Esophagus squamous epithelium (tissue), 5 donors: Measurements from ENCODE around the gene ATP8A2. TPM values are rescaled to one million over a fixed set of nuclear protein-coding genes. Genes with fewer than 3 reads are reported as not detected.

Experiments used
- DNase-seq: peaks from one replicate; lab custom pipeline; 2025; lab: John Stamatoyannopoulos, UW
- H3K27ac ChIP-seq, 4 donors: fragments of 200-600 bp; sonication (generic); one replicate each; pipeline ENCODE4 v1.5.1; 2016 to 2019; ENCODE audit warnings: mild to moderate bottlenecking in 1 of 4
- H3K27me3 ChIP-seq, 4 donors: fragments of 200-600 bp; sonication (generic); 1 replicate in 3 of 4; 2 replicates in 1 of 4; pipeline versions ENCODE4 v1.5.1 to v1.6.0; 2017 to 2021; ENCODE audit warnings: antibody characterized with exemption in 1 of 4
- H3K36me3 ChIP-seq, 3 donors: fragments of 200-600 bp; sonication (generic); one replicate each; pipeline ENCODE4 v1.5.1; 2016 to 2019
- H3K4me1 ChIP-seq, 3 donors: fragments of 200-600 bp; sonication (generic); one replicate each; pipeline ENCODE4 v1.5.1; 2017 to 2019
- H3K4me3 ChIP-seq, 4 donors: fragments of 200-600 bp; sonication (generic); 1 replicate in 3 of 4; 2 replicates in 1 of 4; pipeline ENCODE4 v1.5.1; 2016 to 2019; ENCODE audit warnings: mild to moderate bottlenecking in 2 of 4, moderate library complexity in 1 of 4
- H3K9me3 ChIP-seq, 3 donors: fragments of 200-600 bp; sonication (generic); one replicate each; pipeline ENCODE4 v1.5.1; 2016 to 2019
- POLR2A ChIP-seq, 4 donors: fragments of 450-650 bp; IDR thresholded peaks; one replicate each; pipeline ENCODE4 v1.6.1; 2017; ENCODE audit warnings: antibody characterized with exemption in 4 of 4, mild to moderate bottlenecking in 4 of 4, moderate library complexity in 3 of 4
- WGBS, 2 donors: methylation state at CpG; one replicate each; pipeline ENCODE4 v1.1.5; 2018; 5-methylcytosine and 5-hydroxymethylcytosine counted together
- intact Hi-C: fragments of 100-400 bp; cut with DNase I; formaldehyde crosslinking; loops from one replicate; pipeline ENCODE4 v1.15.0; 2022
- total RNA-seq, 4 donors: library from RNA; depleted of rRNA; stranded (reverse); fragments of >200 nt; gene quantifications; one replicate each; pipeline ENCODE4 v1.1.0, GENCODE V29; 2016
- TF ChIP-seq, protein P1 (sequence below), 6 experiments: fragments of 450-650 bp in 4 of 6; fragments of 200-600 bp in 2 of 6; sonication (generic) in 2 of 6; IDR thresholded peaks; one replicate each; pipeline ENCODE4 v1.5.1; 2016 to 2019; ENCODE audit warnings: antibody characterized with exemption in 6 of 6, mild to moderate bottlenecking in 4 of 6, moderate library complexity in 4 of 6
- donor health status: DM: yes; HTN: yes; CAD: no.

ATP8A2 gene
- total RNA-seq, 4 donors from 2014 or later, result not detected

DNA sequence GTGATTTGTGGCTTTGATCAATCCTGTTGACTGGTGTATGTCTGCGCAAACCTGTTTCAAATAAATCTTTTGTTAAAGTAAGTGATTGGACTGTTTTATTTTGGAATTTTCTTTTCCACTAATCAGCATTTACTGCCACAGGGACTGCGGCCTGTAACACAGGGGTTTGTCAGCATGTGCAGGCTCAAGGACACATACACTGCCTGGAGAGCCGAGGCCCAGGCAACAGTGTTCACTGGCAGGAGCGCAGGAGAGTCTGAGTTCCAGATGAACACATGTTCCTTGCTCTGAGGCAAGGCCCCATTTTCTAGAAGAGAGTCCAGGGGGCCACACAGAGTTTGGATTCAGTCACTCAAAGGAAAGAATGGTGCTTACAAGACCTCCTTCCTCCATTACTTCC, 654.0 kb downstream of the ATP8A2 start:
- no peak overlapping the region for H3K4me3 ChIP-seq
- no peak for TF ChIP-seq POLR2A (IDR thresholded peaks at IDR 0.05)
- TF ChIP-seq, protein P1, sequence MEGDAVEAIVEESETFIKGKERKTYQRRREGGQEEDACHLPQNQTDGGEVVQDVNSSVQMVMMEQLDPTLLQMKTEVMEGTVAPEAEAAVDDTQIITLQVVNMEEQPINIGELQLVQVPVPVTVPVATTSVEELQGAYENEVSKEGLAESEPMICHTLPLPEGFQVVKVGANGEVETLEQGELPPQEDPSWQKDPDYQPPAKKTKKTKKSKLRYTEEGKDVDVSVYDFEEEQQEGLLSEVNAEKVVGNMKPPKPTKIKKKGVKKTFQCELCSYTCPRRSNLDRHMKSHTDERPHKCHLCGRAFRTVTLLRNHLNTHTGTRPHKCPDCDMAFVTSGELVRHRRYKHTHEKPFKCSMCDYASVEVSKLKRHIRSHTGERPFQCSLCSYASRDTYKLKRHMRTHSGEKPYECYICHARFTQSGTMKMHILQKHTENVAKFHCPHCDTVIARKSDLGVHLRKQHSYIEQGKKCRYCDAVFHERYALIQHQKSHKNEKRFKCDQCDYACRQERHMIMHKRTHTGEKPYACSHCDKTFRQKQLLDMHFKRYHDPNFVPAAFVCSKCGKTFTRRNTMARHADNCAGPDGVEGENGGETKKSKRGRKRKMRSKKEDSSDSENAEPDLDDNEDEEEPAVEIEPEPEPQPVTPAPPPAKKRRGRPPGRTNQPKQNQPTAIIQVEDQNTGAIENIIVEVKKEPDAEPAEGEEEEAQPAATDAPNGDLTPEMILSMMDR (IDR thresholded peaks at IDR 0.05), result no peak
- H3K4me1 ChIP-seq, result peaks cover 13 to 58% (median 19%) of the 10 kb centered on the region in 3 donors
- H3K9me3 ChIP-seq, result no peaks in the 10 kb centered on the region
- no peak for DNase-seq
- H3K27ac ChIP-seq, result no peak overlapping the region
- intact Hi-C loops, result no loop called here
- 90 to 100% methylated on average over 3 to 4 of the region's 4 CpGs for WGBS, 2 donors
- no peaks in the 10 kb centered on the region for H3K36me3 ChIP-seq
- H3K27me3 ChIP-seq, result peaks cover 0 to 6% (median 0%) of the 10 kb centered on the region in 4 donors

DNA sequence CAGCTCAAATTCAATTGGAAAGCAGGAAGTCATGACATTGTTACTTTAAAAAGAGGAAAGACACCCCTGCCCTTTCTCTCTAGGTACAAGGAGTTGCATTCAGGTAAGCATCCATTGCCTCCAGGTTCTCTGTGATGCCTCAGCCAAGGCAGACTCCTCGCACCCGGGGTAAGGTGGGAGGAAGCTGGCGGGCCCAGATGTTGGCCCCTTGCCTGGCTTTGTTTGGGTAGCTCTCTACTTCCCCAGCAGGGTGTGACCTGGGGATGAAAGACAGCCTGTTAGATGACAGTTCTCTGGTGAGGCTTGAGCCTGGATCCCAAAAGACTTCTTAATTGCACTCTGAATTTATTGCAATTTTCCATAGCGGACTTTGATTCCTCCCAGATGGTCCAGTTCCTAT, 654.4 kb downstream of the ATP8A2 start:
- Histone ChIP-seq H3K4me1 (peaks cover 13 to 53% (median 19%) of the 10 kb centered on the region in 3 donors), H3K9me3 (no peaks in the 10 kb centered on the region), H3K27ac (no peak overlapping the region), H3K4me3 (no peak overlapping the region), H3K36me3 (no peaks in the 10 kb centered on the region), H3K27me3 (peaks cover 0 to 6% (median 0%) of the 10 kb centered on the region in 4 donors)
- intact Hi-C loops, result no loop called here
- TF ChIP-seq POLR2A (IDR thresholded peaks at IDR 0.05), result no peak
- TF ChIP-seq, protein P1 (IDR thresholded peaks at IDR 0.05), result no peak
- no peak for DNase-seq
- 60% methylated on average over 4 of the region's 4 CpGs; no CpG with 5 or more reads in 1 of the 2 donors for WGBS, 2 donors

DNA sequence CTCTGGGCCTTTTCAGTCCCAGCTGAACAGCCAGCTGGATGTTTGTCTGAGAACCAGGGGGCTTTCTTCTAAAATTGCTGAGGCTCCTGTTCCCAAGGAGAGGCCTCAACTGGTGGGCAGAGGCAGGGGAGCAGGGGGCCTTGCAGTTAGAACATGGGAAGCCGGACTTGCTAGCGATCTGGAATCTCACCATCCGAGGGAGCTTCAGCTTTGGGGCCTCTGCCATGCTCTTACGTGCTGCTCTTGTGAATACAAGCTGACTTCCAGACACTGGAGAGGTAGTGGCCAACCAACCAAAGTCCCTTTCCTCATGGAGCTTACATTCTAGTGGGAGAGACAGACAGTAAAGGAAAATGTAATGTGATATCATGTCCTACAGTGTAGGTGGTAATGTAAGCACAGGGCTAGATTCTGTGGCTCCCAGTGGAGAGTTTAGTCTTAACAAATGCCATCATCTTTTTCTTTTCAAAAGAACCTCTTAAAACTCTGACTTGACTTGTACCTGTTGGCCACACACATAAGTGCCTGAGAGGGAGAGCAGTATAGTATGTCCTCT, 657.9 kb downstream of the ATP8A2 start:
- TF ChIP-seq, protein P1 (IDR thresholded peaks at IDR 0.05), result no peak
- no peak for TF ChIP-seq POLR2A (IDR thresholded peaks at IDR 0.05)
- no peak for DNase-seq
- Histone ChIP-seq H3K27me3 (peaks cover 0 to 6% (median 0%) of the 10 kb centered on the region in 4 donors), H3K36me3 (no peaks in the 10 kb centered on the region), H3K27ac (no peak overlapping the region), H3K4me1 (peaks cover 0 to 19% (median under 1%) of the 10 kb centered on the region in 3 donors), H3K4me3 (no peak overlapping the region), H3K9me3 (no peaks in the 10 kb centered on the region)
- intact Hi-C loops, result no loop called here
- 83% methylated on average over 4 of the region's 4 CpGs; no CpG with 5 or more reads in 1 of the 2 donors for WGBS, 2 donors

DNA sequence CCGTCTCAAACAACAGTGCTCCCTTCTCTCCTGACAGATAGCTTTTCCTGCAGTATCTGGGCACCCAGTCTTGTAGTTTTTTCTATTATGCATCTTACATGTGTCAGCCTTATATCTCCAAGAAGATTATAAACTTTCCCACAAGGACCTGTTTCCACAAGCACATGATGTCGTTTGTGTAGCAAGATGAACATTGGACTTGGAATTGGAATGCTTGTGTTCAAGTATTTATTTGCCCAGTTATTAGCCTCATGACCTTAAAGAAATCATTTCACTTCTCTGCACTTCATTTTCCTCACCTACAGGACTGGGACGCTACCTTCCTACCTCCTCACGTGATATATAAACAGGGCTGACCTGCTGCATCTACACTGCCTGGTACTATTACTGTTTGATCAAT, 658.6 kb downstream of the ATP8A2 start:
- H3K4me3 ChIP-seq, result no peak overlapping the region
- WGBS, 2 donors, result 70 to 73% methylated on average over 4 of the region's 4 CpGs

DNA sequence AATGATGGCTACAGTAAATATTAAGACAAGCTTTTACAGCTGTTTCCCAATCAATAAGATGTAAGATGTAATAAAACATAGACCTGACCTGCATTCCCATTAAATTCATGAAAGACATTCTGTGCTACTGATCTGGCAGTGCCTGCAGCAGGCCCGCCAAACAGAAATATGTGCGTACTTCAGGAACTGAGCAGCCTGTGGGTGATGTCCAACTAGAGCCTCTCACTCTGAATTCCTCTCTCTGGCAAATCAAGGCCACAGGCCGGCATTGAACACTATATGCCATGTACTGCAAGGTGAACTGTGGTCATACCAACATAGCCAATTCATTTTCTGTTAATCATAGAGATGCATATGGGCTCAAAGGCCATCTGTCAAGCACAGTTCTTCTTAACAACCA, 662.2 kb downstream of the ATP8A2 start:
- TF ChIP-seq, protein P1 (IDR thresholded peaks at IDR 0.05), result no peak
- TF ChIP-seq POLR2A (IDR thresholded peaks at IDR 0.05), result no peak
- no peak for DNase-seq
- WGBS, 2 donors, result 80 to 91% methylated on average over 3 of the region's 3 CpGs
- H3K9me3 ChIP-seq, result no peaks in the 10 kb centered on the region
- peaks cover 0 to 6% (median 0%) of the 10 kb centered on the region in 4 donors for H3K27me3 ChIP-seq
- no peaks in the 10 kb centered on the region for H3K4me1 ChIP-seq
- intact Hi-C loops, result no loop called here
- H3K27ac ChIP-seq, result no peak overlapping the region
- no peaks in the 10 kb centered on the region for H3K36me3 ChIP-seq
- H3K4me3 ChIP-seq, result no peak overlapping the region

More for the DNA sequence above, 658.6 kb downstream of the ATP8A2 start:
- no peak for DNase-seq
- H3K36me3 ChIP-seq, result no peaks in the 10 kb centered on the region
- H3K27me3 ChIP-seq, result peaks cover 0 to 6% (median 0%) of the 10 kb centered on the region in 4 donors
- TF ChIP-seq POLR2A (IDR thresholded peaks at IDR 0.05), result no peak
- TF ChIP-seq, protein P1 (IDR thresholded peaks at IDR 0.05), result no peak
- no peaks in the 10 kb centered on the region for H3K9me3 ChIP-seq
- no peak overlapping the region for H3K27ac ChIP-seq
- peaks cover 0 to 12% (median 0%) of the 10 kb centered on the region in 3 donors for H3K4me1 ChIP-seq
- intact Hi-C loops, result no loop called here
